SK-N-SH (cell line): ENCODE measurements around the gene THAP8. TPM values are rescaled to one million over a fixed set of nuclear protein-coding genes. Genes with fewer than 3 reads are reported as not detected.

Experiments
- CTCF ChIA-PET: fragments of 300-600, 350-600 bp; formaldehyde crosslinking; extraction: SDS; loops from one replicate; lab custom pipeline; 2021; lab: Yijun Ruan, JAX
- POLR2A ChIA-PET: fragments of 350-600 bp; sonication (Branson Sonifier 250); formaldehyde crosslinking; extraction: SDS; loops from one replicate; lab custom pipeline; 2020; ENCODE audit warnings: antibody characterized with exemption, inconsistent platforms; lab: Yijun Ruan, JAX
- DNase-seq: peaks from one replicate; pipeline ENCODE4 v3.0.0; 2012
- H2AFZ ChIP-seq: fragments of 200-600 bp; sonication (generic); 2 replicates; pipeline ENCODE4 v1.8.1; 2016; ENCODE audit warnings: antibody characterized with exemption, mild to moderate bottlenecking, low read depth
- H3F3A ChIP-seq: fragments of 200-600 bp; sonication (generic); replicated peaks from 2 replicates; pipeline ENCODE3; 2016; ENCODE audit warnings: antibody characterized with exemption, mild to moderate bottlenecking; ENCODE audit not compliant: insufficient read depth
- H3K27ac ChIP-seq, 2 experiments: fragments of 200-500 bp in 1 of 2; fragments of 200-600 bp in 1 of 2; sonication (Bioruptor generic) in 1 of 2; sonication (generic), shearing (Covaris generic) in 1 of 2; 2 replicates each; pipeline versions ENCODE4 v1.5.1 to v1.6.1; 2014 to 2016; ENCODE audit warnings: low read depth in 2 of 2, inconsistent platforms in 1 of 2, low read length in 1 of 2, mild to moderate bottlenecking in 1 of 2, mixed read lengths in 1 of 2
- H3K27me3 ChIP-seq: fragments of 200-600 bp; sonication (generic), shearing (Covaris generic); 2 replicates; pipeline ENCODE4 v1.6.1; 2016; ENCODE audit warnings: mixed run types; ENCODE audit not compliant: insufficient read depth
- H3K36me3 ChIP-seq, 2 experiments: fragments of 200-500 bp in 1 of 2; fragments of 200-600 bp in 1 of 2; sonication (Bioruptor generic) in 1 of 2; sonication (generic) in 1 of 2; replicated peaks in 1 of 2; 2 replicates each; pipeline versions ENCODE3 to v1.5.1; 2014 to 2016; ENCODE audit warnings: low read length in 1 of 2, mild to moderate bottlenecking in 1 of 2; ENCODE audit not compliant: insufficient read depth in 2 of 2, control insufficient read depth in 1 of 2
- H3K4me1 ChIP-seq, 2 experiments: fragments of 200-500 bp in 1 of 2; fragments of 200-600 bp in 1 of 2; sonication (Bioruptor generic) in 1 of 2; sonication (generic), shearing (Covaris generic) in 1 of 2; 2 replicates each; pipeline versions ENCODE4 v1.5.1 to v1.6.1; 2014 to 2016; ENCODE audit warnings: low read depth in 1 of 2, low read length in 1 of 2, mixed run types in 1 of 2; ENCODE audit not compliant: insufficient read depth in 2 of 2, control insufficient read depth in 1 of 2
- H3K4me2 ChIP-seq: fragments of 200-600 bp; sonication (generic), shearing (Covaris generic); 2 replicates; pipeline ENCODE4 v1.6.1; 2017; ENCODE audit warnings: mixed run types
- H3K4me3 ChIP-seq, 2 experiments: fragments of 200-500 bp in 1 of 2; fragments of 200-600 bp in 1 of 2; sonication (Bioruptor generic) in 1 of 2; sonication (generic), shearing (Covaris generic) in 1 of 2; 2 replicates each; pipeline versions ENCODE4 v1.5.1 to v1.8.1; 2014 to 2016; ENCODE audit warnings: low read depth in 2 of 2, inconsistent platforms in 1 of 2, low read length in 1 of 2, mild to moderate bottlenecking in 1 of 2, mixed read lengths in 1 of 2, moderate library complexity in 1 of 2
- H3K79me2 ChIP-seq: fragments of 200-600 bp; sonication (generic); 2 replicates; pipeline ENCODE4 v1.8.1; 2017; ENCODE audit warnings: mild to moderate bottlenecking; ENCODE audit not compliant: insufficient read depth
- H3K9ac ChIP-seq: fragments of 200-600 bp; sonication (generic); 2 replicates; pipeline ENCODE4 v1.6.1; 2017; ENCODE audit warnings: mixed run types
- H3K9me2 ChIP-seq: fragments of 200-600 bp; sonication (generic); 2 replicates; pipeline ENCODE4 v1.6.1; 2017; ENCODE audit warnings: mixed run types
- H3K9me3 ChIP-seq: fragments of 200-600 bp; sonication (generic); 2 replicates; pipeline ENCODE4 v1.6.1; 2017; ENCODE audit warnings: mixed run types, mild to moderate bottlenecking, moderate library complexity
- H4K20me1 ChIP-seq: fragments of 200-600 bp; sonication (generic); 2 replicates; pipeline ENCODE4 v1.6.1; 2017; ENCODE audit warnings: mild to moderate bottlenecking, mixed run types; ENCODE audit not compliant: insufficient read depth
- CHD2 ChIP-seq: fragments of 150-350 bp; IDR thresholded peaks from 2 replicates; pipeline ENCODE4 v1.6.1; 2018; ENCODE audit warnings: low read length; ENCODE audit not compliant: partially characterized antibody
- EP300 ChIP-seq, 2 experiments: IDR thresholded peaks; 2 replicates each; pipeline versions ENCODE4 v1.4.0 to v1.6.1; 2012; ENCODE audit warnings: borderline replicate concordance in 1 of 2, low read depth in 1 of 2, low read length in 1 of 2
- EZH2phosphoT487 ChIP-seq: fragments of 200-600 bp; sonication (generic); IDR thresholded peaks from 2 replicates; pipeline ENCODE4 v1.6.1; 2017; ENCODE audit warnings: low read depth, mixed run types, mild to moderate bottlenecking, antibody characterized with exemption, moderate library complexity, borderline replicate concordance
- FOXJ3 ChIP-seq: sonication (generic); formaldehyde crosslinking; IDR thresholded peaks from 2 replicates; pipeline ENCODE4 v1.5.1; 2020; ENCODE audit warnings: mild to moderate bottlenecking, missing genetic modification reagents
- FOXM1 ChIP-seq: IDR thresholded peaks from 2 replicates; pipeline ENCODE4 v1.4.0; 2012; ENCODE audit warnings: low read depth, mild to moderate bottlenecking
- GATA2 ChIP-seq: sonication (generic); formaldehyde crosslinking; IDR thresholded peaks from 2 replicates; pipeline ENCODE4 v1.5.0; 2020; ENCODE audit warnings: mild to moderate bottlenecking, missing genetic modification reagents
- JUND ChIP-seq: IDR thresholded peaks from 2 replicates; pipeline ENCODE4 v1.4.0; 2012
- MXI1 ChIP-seq: IDR thresholded peaks from 2 replicates; pipeline ENCODE4 v1.6.1; 2012; ENCODE audit warnings: mild to moderate bottlenecking, low read depth, low read length, improper control_type of control experiment
- NRF1 ChIP-seq: IDR thresholded peaks from 2 replicates; pipeline ENCODE4 v1.6.1; 2012; ENCODE audit warnings: low read depth, mild to moderate bottlenecking, low read length
- PBX3 ChIP-seq: IDR thresholded peaks from 2 replicates; pipeline ENCODE4; 2012
- RAD21 ChIP-seq: IDR thresholded peaks from 2 replicates; pipeline ENCODE4 v1.6.1; 2012; ENCODE audit warnings: mild to moderate bottlenecking, low read length
- RCOR1 ChIP-seq: fragments of 150-350 bp; IDR thresholded peaks from 2 replicates; pipeline ENCODE4 v1.6.1; 2017; ENCODE audit warnings: antibody characterized with exemption, low read length
- REST ChIP-seq: IDR thresholded peaks from 2 replicates; pipeline ENCODE4 v1.6.1; 2012; ENCODE audit warnings: mild to moderate bottlenecking, low read depth, low read length, moderate library complexity
- RFX5 ChIP-seq: IDR thresholded peaks from 2 replicates; pipeline ENCODE4 v1.6.1; 2012; ENCODE audit warnings: mild to moderate bottlenecking, improper control_type of control experiment, low read length
- SMC3 ChIP-seq: IDR thresholded peaks from 2 replicates; pipeline ENCODE4 v1.6.1; 2012; ENCODE audit warnings: low read depth, low read length, improper control_type of control experiment
- USF2 ChIP-seq: fragments of 150-350 bp; IDR thresholded peaks from 2 replicates; pipeline ENCODE4 v1.6.1; 2017; ENCODE audit warnings: antibody characterized with exemption, low read length, low read depth, borderline replicate concordance
- WGBS: methylation state at CpG from one replicate; pipeline ENCODE4 v1.1.6; 2017; ENCODE audit warnings: low lambda C conversion rate; 5-methylcytosine and 5-hydroxymethylcytosine counted together
- polyA plus RNA-seq, 3 experiments: library from polyadenylated mRNA; depleted of rRNA; stranded (reverse); fragments of >200 nt; gene quantifications; 2 replicates each; pipeline ENCODE4 v1.2.3, GENCODE V29; 2012

THAP8 gene
- polyA plus RNA-seq, 1 of the 3 experiments (the other 2 are of a cell fraction), result 6.3 TPM

- Histone ChIP-seq H3K27me3 (no peaks in the 10 kb centered on the region), H3K4me3 (no peak overlapping the region), H3K9me2 (no peaks in the 10 kb centered on the region), H3K9ac (no peak overlapping the region), H3K36me3 (peaks cover 0 to 5% of the 10 kb centered on the region in 2 experiments), H4K20me1 (no peaks in the 10 kb centered on the region), H3K79me2 (no peaks in the 10 kb centered on the region), H3K4me1 (no peaks in the 10 kb centered on the region), H3K4me2 (no peak overlapping the region), H3F3A (no peaks in the 10 kb centered on the region), H2AFZ (no peak overlapping the region), H3K9me3 (no peaks in the 10 kb centered on the region), H3K27ac (no peak overlapping the region)
- DNase-seq, result no peak
- WGBS, result 94% methylated on average over 4 of the region's 5 CpGs
- ChIA-PET POLR2A (no interaction called here), CTCF (no interaction called here)
- TF ChIP-seq RAD21, result no peak
- TF ChIP-seq EP300 (IDR thresholded peaks at IDR 0.05; ENCODE audit: borderline replicate concordance in 1 of 2, low read depth in 1 of 2, low read length in 1 of 2), result no peak
- no peak for TF ChIP-seq MXI1
- no peak for TF ChIP-seq REST
- no peak for TF ChIP-seq FOXJ3 (CRISPR knock-in tag)
- no peak for TF ChIP-seq NRF1
- TF ChIP-seq USF2, result no peak
- TF ChIP-seq JUND, result no peak
- no peak for TF ChIP-seq CHD2
- no peak for TF ChIP-seq PBX3
- no peak for TF ChIP-seq EZH2phosphoT487
- TF ChIP-seq SMC3, result no peak
Observed at GRCh38 chr19:36089847-36090246, 35.8 kb upstream of the THAP8 start.

GRCh38 chr19:36086326-36086725 lies 32.2 kb upstream of the THAP8 start:
- no peak overlapping the region for H3K27ac ChIP-seq
- CTCF ChIA-PET, result no interaction called here
- 93% methylated on average over 9 of the region's 9 CpGs for WGBS

More at GRCh38 chr19:36086326-36086725, 32.2 kb upstream of the THAP8 start:
- Histone ChIP-seq H3K4me3 (no peak overlapping the region), H3K36me3 (peaks cover 3 to 17% of the 10 kb centered on the region in 2 experiments), H3K9ac (no peak overlapping the region), H3K4me2 (no peak overlapping the region), H3K9me2 (no peaks in the 10 kb centered on the region), H3K79me2 (no peaks in the 10 kb centered on the region), H3K4me1 (no peaks in the 10 kb centered on the region), H3F3A (no peaks in the 10 kb centered on the region), H4K20me1 (no peaks in the 10 kb centered on the region), H2AFZ (no peak overlapping the region), H3K9me3 (no peaks in the 10 kb centered on the region), H3K27me3 (no peaks in the 10 kb centered on the region)
- TF ChIP-seq RAD21, result no peak
- TF ChIP-seq NRF1, result no peak
- TF ChIP-seq RCOR1, result no peak
- TF ChIP-seq RFX5, result no peak
- no peak for TF ChIP-seq GATA2 (CRISPR knock-in tag)
- TF ChIP-seq FOXM1, result no peak
- DNase-seq, result no peak
- POLR2A ChIA-PET, result no interaction called here
